ENCODE data around the gene BCL7A. TPM values are rescaled to one million over a fixed set of nuclear protein-coding genes. Genes with fewer than 3 reads are reported as not detected.

Gene BCL7A
- polyA plus RNA-seq, 1 experiment: 3.4 TPM

DNA sequence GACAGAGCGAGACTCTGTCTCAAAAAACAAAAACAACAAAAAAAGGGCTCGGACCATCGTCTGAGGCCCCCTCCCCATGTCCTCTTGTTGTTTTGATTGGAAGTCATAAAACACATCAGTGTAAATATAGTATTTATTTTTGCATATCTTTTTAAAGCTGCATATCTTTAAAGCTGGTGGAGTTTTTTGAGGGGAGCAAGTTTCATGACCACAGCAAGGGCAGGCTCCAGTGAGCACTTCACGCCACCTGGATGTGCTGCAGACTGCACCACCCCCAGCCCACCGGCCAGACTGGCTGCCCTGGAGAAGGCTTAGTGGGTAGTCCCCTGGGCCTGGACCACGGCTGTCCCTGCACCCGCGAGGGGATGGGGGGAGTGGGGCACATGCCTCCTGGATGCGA, 11.9 kb upstream of the BCL7A start:
- ChIA-PET CTCF (no interaction called here), POLR2A (no interaction called here)
- TF ChIP-seq, protein P1, sequence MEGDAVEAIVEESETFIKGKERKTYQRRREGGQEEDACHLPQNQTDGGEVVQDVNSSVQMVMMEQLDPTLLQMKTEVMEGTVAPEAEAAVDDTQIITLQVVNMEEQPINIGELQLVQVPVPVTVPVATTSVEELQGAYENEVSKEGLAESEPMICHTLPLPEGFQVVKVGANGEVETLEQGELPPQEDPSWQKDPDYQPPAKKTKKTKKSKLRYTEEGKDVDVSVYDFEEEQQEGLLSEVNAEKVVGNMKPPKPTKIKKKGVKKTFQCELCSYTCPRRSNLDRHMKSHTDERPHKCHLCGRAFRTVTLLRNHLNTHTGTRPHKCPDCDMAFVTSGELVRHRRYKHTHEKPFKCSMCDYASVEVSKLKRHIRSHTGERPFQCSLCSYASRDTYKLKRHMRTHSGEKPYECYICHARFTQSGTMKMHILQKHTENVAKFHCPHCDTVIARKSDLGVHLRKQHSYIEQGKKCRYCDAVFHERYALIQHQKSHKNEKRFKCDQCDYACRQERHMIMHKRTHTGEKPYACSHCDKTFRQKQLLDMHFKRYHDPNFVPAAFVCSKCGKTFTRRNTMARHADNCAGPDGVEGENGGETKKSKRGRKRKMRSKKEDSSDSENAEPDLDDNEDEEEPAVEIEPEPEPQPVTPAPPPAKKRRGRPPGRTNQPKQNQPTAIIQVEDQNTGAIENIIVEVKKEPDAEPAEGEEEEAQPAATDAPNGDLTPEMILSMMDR (IDR thresholded peaks at IDR 0.05; ENCODE audit: insufficient read depth, low read depth, low read length): no peak
- Histone ChIP-seq H3K36me3 (ENCODE audit: control insufficient read depth, insufficient read depth, low read length) (no peaks in the 10 kb centered on the region), H3K27me3 (ENCODE audit: control insufficient read depth, insufficient read depth, low read length) (no peaks in the 10 kb centered on the region), H3K4me3 (ENCODE audit: low read depth, low read length) (no peak overlapping the region)
- no peak for DNase-seq (ENCODE audit: low read depth)

DNA sequence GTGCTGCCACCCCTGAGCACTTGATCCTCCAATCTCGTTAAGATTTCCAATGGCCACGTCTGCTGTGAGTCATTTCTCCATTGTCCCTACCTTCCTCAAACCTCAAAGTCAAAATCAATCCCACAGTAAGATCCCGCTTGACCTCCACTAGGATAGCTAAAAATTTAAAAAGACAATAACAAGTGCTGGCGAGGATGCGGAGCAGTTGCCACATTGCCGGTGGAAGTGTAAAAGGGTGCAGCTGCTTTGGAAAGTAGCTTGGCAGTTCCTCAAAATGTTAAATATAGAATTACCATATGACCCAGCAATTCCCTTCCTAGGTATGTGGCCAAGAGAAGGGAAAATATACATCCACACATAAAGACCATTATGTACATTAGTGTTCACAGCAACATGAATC, 9.5 kb upstream of the BCL7A start:
- Histone ChIP-seq H3K4me3 (ENCODE audit: low read depth, low read length) (no peak overlapping the region), H3K36me3 (ENCODE audit: control insufficient read depth, insufficient read depth, low read length) (no peaks in the 10 kb centered on the region), H3K27me3 (ENCODE audit: control insufficient read depth, insufficient read depth, low read length) (no peaks in the 10 kb centered on the region)
- CTCF ChIA-PET: interaction anchor here (1.3 to 2.1 kb wide), 2 partner anchors 10 to 218 kb away, joined by 4 read pairs; partner anchors contain the start of gene RHOF
- TF ChIP-seq, protein P1 (IDR thresholded peaks at IDR 0.05; ENCODE audit: insufficient read depth, low read depth, low read length): no peak
- POLR2A ChIA-PET: interaction anchor here (0.5 kb wide), 1 partner anchor 14 kb away, joined by 10 read pairs; no protein-coding TSS in a partner anchor
- DNase-seq (ENCODE audit: low read depth): no peak

DNA sequence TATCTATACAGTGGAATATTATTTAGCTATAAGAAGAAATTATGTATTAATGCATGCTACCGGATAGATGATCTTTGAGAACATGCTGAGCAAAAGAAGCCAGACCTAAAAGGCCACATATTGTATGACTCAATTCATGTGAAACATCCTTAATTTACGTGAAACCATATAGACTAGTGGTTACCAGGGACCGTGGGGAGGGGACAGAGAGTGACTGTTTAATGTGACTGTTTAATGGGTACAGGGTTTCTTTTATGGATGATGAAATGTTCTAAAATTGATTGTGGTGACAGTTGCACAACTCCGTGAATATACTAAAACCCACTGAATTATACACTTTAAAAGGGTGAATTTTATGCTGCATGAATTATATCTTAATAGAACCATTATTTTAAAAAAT, 8.5 kb upstream of the BCL7A start:
- no peaks in the 10 kb centered on the region for H3K27me3 ChIP-seq (ENCODE audit: control insufficient read depth, insufficient read depth, low read length)
- H3K4me3 ChIP-seq (ENCODE audit: low read depth, low read length): no peak overlapping the region
- CTCF ChIA-PET: interaction anchor here (2.1 kb wide), 1 partner anchor 11 kb away, joined by 4 read pairs; no protein-coding TSS in a partner anchor
- TF ChIP-seq, protein P1 (IDR thresholded peaks at IDR 0.05; ENCODE audit: insufficient read depth, low read depth, low read length): no peak
- POLR2A ChIA-PET: no interaction called here
- no peaks in the 10 kb centered on the region for H3K36me3 ChIP-seq (ENCODE audit: control insufficient read depth, insufficient read depth, low read length)
- DNase-seq (ENCODE audit: low read depth): no peak

DNA sequence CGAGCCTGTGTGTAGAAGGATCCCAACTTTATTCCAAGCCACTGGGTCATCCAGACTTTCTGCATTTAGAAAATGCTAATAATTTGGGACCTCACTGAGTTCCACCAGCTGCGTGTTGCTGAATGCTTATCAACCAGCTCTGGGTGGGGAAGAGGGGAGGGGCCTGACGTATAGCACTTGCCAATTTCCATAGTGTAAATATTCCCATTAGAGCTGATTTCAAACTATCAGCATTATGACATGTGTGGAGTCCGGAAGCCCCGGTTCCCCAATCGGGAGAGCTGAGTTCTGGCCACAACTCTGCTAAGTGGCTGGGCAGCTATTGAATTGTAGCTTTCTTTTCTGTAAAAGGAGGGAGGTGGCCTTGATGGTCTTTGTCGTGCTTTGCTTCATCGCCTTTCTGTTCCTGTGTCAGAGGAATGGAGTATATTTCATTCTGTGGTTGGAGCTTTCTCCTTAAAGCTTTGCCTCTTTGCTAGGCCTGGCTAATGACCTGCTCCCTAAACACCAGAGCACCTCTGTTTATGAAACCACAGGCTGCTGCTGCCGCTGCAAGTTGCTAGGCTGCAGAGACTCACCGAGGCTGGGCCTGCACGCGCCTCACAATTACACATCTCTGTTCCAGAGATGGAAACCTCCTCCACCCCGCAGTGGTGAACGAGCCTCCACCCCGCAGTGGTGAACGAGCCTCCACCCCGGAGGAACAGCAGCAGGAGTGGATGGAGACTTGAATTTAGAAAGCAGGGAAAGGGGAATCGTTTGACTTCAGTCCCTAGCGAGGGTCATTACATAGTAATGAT, 7.7 kb upstream of the BCL7A start:
- ChIA-PET CTCF (interaction anchor here (0.7 kb wide), 1 partner anchor 1639 kb away, joined by 4 read pairs; no protein-coding TSS in a partner anchor), POLR2A (no interaction called here)
- DNase-seq (ENCODE audit: low read depth): no peak
- H3K27me3 ChIP-seq (ENCODE audit: control insufficient read depth, insufficient read depth, low read length): no peaks in the 10 kb centered on the region
- H3K36me3 ChIP-seq (ENCODE audit: control insufficient read depth, insufficient read depth, low read length): no peaks in the 10 kb centered on the region
- TF ChIP-seq, protein P1 (IDR thresholded peaks at IDR 0.05; ENCODE audit: insufficient read depth, low read depth, low read length): no peak
- H3K4me3 ChIP-seq (ENCODE audit: low read depth, low read length): no peak overlapping the region

DNA sequence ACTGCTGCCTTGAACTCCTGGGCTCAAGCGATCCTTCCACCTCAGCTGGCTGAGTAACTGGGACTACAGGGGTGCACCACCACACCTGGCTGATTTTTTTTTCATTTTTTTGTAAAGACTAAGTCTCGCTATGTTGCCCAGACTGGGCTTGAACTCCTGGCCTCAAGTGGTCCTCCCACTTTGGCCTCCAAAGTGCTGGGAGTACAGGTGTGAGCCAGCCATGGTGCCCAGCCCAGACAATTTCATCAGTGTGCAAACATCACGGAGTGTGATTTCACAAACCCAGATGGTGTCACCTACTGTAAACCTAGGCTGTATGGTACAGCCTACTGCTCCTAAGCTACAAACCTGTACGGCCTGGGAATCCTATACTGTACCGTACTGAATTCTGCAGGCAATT, 6.9 kb upstream of the BCL7A start:
- Histone ChIP-seq H3K36me3 (ENCODE audit: control insufficient read depth, insufficient read depth, low read length) (no peaks in the 10 kb centered on the region), H3K27me3 (ENCODE audit: control insufficient read depth, insufficient read depth, low read length) (no peaks in the 10 kb centered on the region), H3K4me3 (ENCODE audit: low read depth, low read length) (no peak overlapping the region)
- TF ChIP-seq, protein P1 (IDR thresholded peaks at IDR 0.05; ENCODE audit: insufficient read depth, low read depth, low read length): no peak
- POLR2A ChIA-PET: no interaction called here
- CTCF ChIA-PET: interaction anchor here (0.7 kb wide), 1 partner anchor 1640 kb away, joined by 4 read pairs; no protein-coding TSS in a partner anchor
- DNase-seq (ENCODE audit: low read depth): no peak
